GM23338 (cell line): ENCODE measurements around the gene AMZ1. TPM values are rescaled to one million over a fixed set of nuclear protein-coding genes. Genes with fewer than 3 reads are reported as not detected.

Experiments
- ATAC-seq: fragments of 200-7000 bp; cut with Tn5 transposase; 3 replicates; pipeline ENCODE4 v1.9.1; 2020
- DNase-seq: peaks from one replicate; pipeline ENCODE4 v3.0.0-alpha.2; 2015; ENCODE audit warnings: low spot score
- H2AFZ ChIP-seq: fragments of 200-600 bp; sonication (generic); 2 replicates; pipeline ENCODE4 v1.8.0; 2016; ENCODE audit warnings: antibody characterized with exemption, mild to moderate bottlenecking, moderate library complexity
- H3F3A ChIP-seq: fragments of 200-600 bp; sonication (generic); replicated peaks from 2 replicates; pipeline ENCODE4 v1.8.0; 2017; ENCODE audit warnings: antibody characterized with exemption, mixed run types, low read depth
- H3K27ac ChIP-seq: fragments of 200-600 bp; sonication (generic); 2 replicates; pipeline ENCODE4 v1.6.1; 2016; ENCODE audit warnings: low read depth
- H3K27me3 ChIP-seq: fragments of 200-600 bp; sonication (generic); 2 replicates; pipeline ENCODE4 v1.8.0; 2016; ENCODE audit warnings: mild to moderate bottlenecking, mixed run types, moderate library complexity; ENCODE audit not compliant: insufficient read depth
- H3K36me3 ChIP-seq: fragments of 200-600 bp; sonication (generic); 2 replicates; pipeline ENCODE4 v1.8.0; 2016; ENCODE audit warnings: mild to moderate bottlenecking; ENCODE audit not compliant: insufficient read depth
- H3K4me1 ChIP-seq: fragments of 200-600 bp; sonication (generic); 2 replicates; pipeline ENCODE4 v1.8.0; 2016; ENCODE audit warnings: mild to moderate bottlenecking, moderate library complexity; ENCODE audit not compliant: insufficient read depth
- H3K4me2 ChIP-seq: fragments of 200-600 bp; sonication (generic); 2 replicates; pipeline ENCODE4 v1.7.1; 2017; ENCODE audit warnings: mixed run types
- H3K4me3 ChIP-seq: fragments of 200-600 bp; sonication (generic); 2 replicates; pipeline ENCODE4 v1.6.1; 2016; ENCODE audit warnings: mixed run types
- H3K79me2 ChIP-seq: fragments of 200-600 bp; sonication (generic); replicated peaks from 2 replicates; pipeline ENCODE4 v1.8.0; 2017; ENCODE audit warnings: mild to moderate bottlenecking; ENCODE audit not compliant: insufficient read depth
- H3K9me2 ChIP-seq: fragments of 200-600 bp; sonication (generic); 2 replicates; pipeline ENCODE4 v1.8.0; 2017; ENCODE audit not compliant: insufficient read depth
- H4K20me1 ChIP-seq: fragments of 200-600 bp; sonication (generic); replicated peaks from 2 replicates; pipeline ENCODE4 v1.8.0; 2017; ENCODE audit warnings: mild to moderate bottlenecking; ENCODE audit not compliant: insufficient read depth
- H3K27ac Mint-ChIP-seq: 2 replicates; pipeline ENCODE4 v1.8.0; 2020; ENCODE audit warnings: inconsistent platforms, mild to moderate bottlenecking, moderate library complexity, mixed read lengths
- H3K27me3 Mint-ChIP-seq: 3 replicates; pipeline ENCODE4 v1.8.0; 2022; ENCODE audit warnings: low read depth, mild to moderate bottlenecking, moderate library complexity, mixed read lengths, inconsistent platforms; ENCODE audit not compliant: insufficient read depth, poor library complexity
- H3K36me3 Mint-ChIP-seq: 3 replicates; pipeline ENCODE4 v1.8.0; 2021; ENCODE audit warnings: low read depth, mild to moderate bottlenecking, inconsistent platforms, moderate library complexity, mixed read lengths
- H3K4me1 Mint-ChIP-seq: 3 replicates; pipeline ENCODE4 v1.8.0; 2020; ENCODE audit warnings: mild to moderate bottlenecking, inconsistent platforms, mixed read lengths
- H3K4me3 Mint-ChIP-seq: 3 replicates; pipeline ENCODE4 v1.8.0; 2021; ENCODE audit warnings: moderate library complexity, mild to moderate bottlenecking, inconsistent platforms, mixed read lengths
- H3K9me3 Mint-ChIP-seq: 3 replicates; pipeline ENCODE4 v1.8.0; 2020; ENCODE audit warnings: moderate library complexity, mild to moderate bottlenecking, inconsistent platforms, mixed read lengths
- CREB1 ChIP-seq: fragments of 250-450 bp; sonication (Bioruptor Pico); IDR thresholded peaks from 2 replicates; pipeline ENCODE4 v1.5.0; 2020; ENCODE audit warnings: low read depth, mild to moderate bottlenecking, moderate library complexity
- CTCF ChIP-seq, 2 experiments: fragments of 200-600 bp in 1 of 2; sonication (generic) in 1 of 2; conservative IDR thresholded peaks; 2 replicates each; pipeline versions ENCODE4 v1.5.1 to v1.6.1; 2016 to 2017; ENCODE audit warnings: antibody characterized with exemption in 2 of 2, low read depth in 2 of 2, mild to moderate bottlenecking in 2 of 2, moderate library complexity in 1 of 2
- ETS1 ChIP-seq: IDR thresholded peaks from 2 replicates; pipeline ENCODE4 v1.6.1; 2016; ENCODE audit warnings: antibody characterized with exemption
- EZH2 ChIP-seq: fragments of 200-600 bp; sonication (generic); IDR thresholded peaks from one replicate; pipeline ENCODE4 v1.8.0; 2017; ENCODE audit warnings: antibody characterized with exemption, mild to moderate bottlenecking, low read depth; ENCODE audit not compliant: unreplicated experiment
- EZH2phosphoT487 ChIP-seq: fragments of 200-600 bp; sonication (generic); IDR thresholded peaks from one replicate; pipeline ENCODE4 v1.8.1; 2018; ENCODE audit warnings: antibody characterized with exemption; ENCODE audit not compliant: unreplicated experiment
- NANOG ChIP-seq: IDR thresholded peaks from 2 replicates; pipeline ENCODE4 v1.6.1; 2016; ENCODE audit warnings: antibody characterized with exemption, borderline replicate concordance
- POLR2AphosphoS5 ChIP-seq: IDR thresholded peaks from 2 replicates; pipeline ENCODE4 v1.6.1; 2016; ENCODE audit warnings: antibody characterized with exemption, low read depth
- STAT1 ChIP-seq: IDR thresholded peaks from one replicate; pipeline ENCODE4 v1.6.1; 2016; ENCODE audit warnings: antibody characterized with exemption; ENCODE audit not compliant: unreplicated experiment
- ZNF114 ChIP-seq: fragments of 250-450 bp; sonication (Bioruptor Pico); IDR thresholded peaks from 2 replicates; pipeline ENCODE4 v1.5.0; 2020; ENCODE audit warnings: mild to moderate bottlenecking, moderate library complexity
- ZNF331 ChIP-seq: fragments of 250-450 bp; sonication (Bioruptor Pico); IDR thresholded peaks from 2 replicates; pipeline ENCODE4 v1.5.0; 2020; ENCODE audit warnings: low read depth, mild to moderate bottlenecking, moderate library complexity
- polyA plus RNA-seq: library from polyadenylated mRNA; unstranded; fragments of >200 nt; fragmentation: Nextera tagmentation; extraction: Ambion mirVana; gene quantifications from 2 replicates; pipeline ENCODE4 v1.2.1, GENCODE V29; 2016
- total RNA-seq: library from RNA; depleted of rRNA; stranded (reverse); fragments of >200 nt; shearing (Covaris generic); gene quantifications from 2 replicates; pipeline ENCODE4 v1.2.3, GENCODE V29; 2014
- TF ChIP-seq, protein P1 (sequence below): fragments of 250-450 bp; sonication (Bioruptor Pico); IDR thresholded peaks from 2 replicates; pipeline ENCODE4 v1.5.0; 2020; ENCODE audit warnings: mild to moderate bottlenecking, moderate library complexity

The AMZ1 gene
- total and polyA plus RNA-seq, 2 experiments from 2014 or later = 0.73 to 4.5 TPM

DNA sequence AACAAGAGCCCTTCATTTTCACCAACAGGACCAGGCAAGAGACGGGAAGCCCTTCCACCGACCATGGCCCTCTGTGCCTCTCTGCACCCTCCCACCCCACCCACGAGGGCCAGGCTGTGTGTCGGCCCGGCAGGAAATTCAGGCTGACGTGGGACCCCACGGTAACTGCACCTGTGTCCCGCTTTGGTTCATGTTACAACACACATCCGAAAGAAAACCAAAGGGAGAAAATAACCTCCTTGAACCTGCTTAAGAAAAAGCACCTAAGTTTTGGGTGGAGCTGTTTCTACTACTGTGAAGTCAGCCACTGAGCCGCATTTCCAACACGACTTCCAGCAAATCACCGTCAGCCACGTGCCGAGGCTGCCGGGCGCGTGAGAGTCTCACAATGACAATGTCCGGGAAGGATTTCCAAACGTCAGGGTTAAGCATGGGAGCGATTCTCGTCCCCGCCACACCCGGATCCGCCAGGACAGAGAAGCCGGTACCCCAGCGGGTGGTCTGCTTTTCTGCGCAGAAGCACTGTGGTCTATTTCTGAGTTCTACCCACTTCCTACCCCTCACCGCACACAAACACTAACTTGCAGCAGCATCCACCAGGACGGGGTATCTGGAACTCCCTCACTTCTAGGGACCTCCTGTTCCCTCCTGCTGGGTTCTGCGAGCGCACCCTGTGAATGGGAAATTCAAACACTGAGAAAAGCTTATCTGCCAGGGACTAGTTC, 36.6 kb downstream of the AMZ1 start (continued):
- TF ChIP-seq, protein P1, sequence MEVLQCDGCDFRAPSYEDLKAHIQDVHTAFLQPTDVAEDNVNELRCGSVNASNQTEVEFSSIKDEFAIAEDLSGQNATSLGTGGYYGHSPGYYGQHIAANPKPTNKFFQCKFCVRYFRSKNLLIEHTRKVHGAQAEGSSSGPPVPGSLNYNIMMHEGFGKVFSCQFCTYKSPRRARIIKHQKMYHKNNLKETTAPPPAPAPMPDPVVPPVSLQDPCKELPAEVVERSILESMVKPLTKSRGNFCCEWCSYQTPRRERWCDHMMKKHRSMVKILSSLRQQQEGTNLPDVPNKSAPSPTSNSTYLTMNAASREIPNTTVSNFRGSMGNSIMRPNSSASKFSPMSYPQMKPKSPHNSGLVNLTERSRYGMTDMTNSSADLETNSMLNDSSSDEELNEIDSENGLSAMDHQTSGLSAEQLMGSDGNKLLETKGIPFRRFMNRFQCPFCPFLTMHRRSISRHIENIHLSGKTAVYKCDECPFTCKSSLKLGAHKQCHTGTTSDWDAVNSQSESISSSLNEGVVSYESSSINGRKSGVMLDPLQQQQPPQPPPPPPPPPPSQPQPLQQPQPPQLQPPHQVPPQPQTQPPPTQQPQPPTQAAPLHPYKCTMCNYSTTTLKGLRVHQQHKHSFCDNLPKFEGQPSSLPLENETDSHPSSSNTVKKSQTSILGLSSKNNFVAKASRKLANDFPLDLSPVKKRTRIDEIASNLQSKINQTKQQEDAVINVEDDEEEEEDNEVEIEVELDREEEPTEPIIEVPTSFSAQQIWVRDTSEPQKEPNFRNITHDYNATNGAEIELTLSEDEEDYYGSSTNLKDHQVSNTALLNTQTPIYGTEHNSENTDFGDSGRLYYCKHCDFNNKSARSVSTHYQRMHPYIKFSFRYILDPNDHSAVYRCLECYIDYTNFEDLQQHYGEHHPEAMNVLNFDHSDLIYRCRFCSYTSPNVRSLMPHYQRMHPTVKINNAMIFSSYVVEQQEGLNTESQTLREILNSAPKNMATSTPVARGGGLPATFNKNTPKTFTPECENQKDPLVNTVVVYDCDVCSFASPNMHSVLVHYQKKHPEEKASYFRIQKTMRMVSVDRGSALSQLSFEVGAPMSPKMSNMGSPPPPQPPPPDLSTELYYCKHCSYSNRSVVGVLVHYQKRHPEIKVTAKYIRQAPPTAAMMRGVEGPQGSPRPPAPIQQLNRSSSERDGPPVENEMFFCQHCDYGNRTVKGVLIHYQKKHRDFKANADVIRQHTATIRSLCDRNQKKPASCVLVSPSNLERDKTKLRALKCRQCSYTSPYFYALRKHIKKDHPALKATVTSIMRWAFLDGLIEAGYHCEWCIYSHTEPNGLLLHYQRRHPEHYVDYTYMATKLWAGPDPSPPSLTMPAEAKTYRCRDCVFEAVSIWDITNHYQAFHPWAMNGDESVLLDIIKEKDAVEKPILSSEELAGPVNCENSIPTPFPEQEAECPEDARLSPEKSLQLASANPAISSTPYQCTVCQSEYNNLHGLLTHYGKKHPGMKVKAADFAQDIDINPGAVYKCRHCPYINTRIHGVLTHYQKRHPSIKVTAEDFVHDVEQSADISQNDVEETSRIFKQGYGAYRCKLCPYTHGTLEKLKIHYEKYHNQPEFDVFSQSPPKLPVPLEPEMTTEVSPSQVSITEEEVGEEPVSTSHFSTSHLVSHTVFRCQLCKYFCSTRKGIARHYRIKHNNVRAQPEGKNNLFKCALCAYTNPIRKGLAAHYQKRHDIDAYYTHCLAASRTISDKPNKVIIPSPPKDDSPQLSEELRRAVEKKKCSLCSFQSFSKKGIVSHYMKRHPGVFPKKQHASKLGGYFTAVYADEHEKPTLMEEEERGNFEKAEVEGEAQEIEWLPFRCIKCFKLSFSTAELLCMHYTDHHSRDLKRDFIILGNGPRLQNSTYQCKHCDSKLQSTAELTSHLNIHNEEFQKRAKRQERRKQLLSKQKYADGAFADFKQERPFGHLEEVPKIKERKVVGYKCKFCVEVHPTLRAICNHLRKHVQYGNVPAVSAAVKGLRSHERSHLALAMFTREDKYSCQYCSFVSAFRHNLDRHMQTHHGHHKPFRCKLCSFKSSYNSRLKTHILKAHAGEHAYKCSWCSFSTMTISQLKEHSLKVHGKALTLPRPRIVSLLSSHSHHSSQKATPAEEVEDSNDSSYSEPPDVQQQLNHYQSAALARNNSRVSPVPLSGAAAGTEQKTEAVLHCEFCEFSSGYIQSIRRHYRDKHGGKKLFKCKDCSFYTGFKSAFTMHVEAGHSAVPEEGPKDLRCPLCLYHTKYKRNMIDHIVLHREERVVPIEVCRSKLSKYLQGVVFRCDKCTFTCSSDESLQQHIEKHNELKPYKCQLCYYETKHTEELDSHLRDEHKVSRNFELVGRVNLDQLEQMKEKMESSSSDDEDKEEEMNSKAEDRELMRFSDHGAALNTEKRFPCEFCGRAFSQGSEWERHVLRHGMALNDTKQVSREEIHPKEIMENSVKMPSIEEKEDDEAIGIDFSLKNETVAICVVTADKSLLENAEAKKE (CRISPR knock-in tag) = no peak

- ATAC-seq = no peak
- Mint-ChIP-seq H3K9me3 (no peaks in the 10 kb centered on the region), H3K36me3 (peaks cover 51% of the 10 kb centered on the region), H3K27ac (peak overlapping the region; percentile 70), H3K4me3 (no peak overlapping the region), H3K4me1 (peaks cover 8% of the 10 kb centered on the region), H3K27me3 (peaks cover 17% of the 10 kb centered on the region)
- H3K36me3 ChIP-seq = peaks cover 3% of the 10 kb centered on the region
- peaks cover 18% of the 10 kb centered on the region; the same call in 1 of the 2 replicates for H3K79me2 ChIP-seq
- no peak overlapping the region for H3K4me2 ChIP-seq
- no peak overlapping the region for H2AFZ ChIP-seq
- no peaks in the 10 kb centered on the region for H3K9me2 ChIP-seq
- H3K27ac ChIP-seq = no peak overlapping the region
- no peaks in the 10 kb centered on the region for H3K4me1 ChIP-seq
- DNase-seq = no peak
- H3F3A ChIP-seq = no peaks in the 10 kb centered on the region
- no peak overlapping the region for H3K4me3 ChIP-seq
- H3K27me3 ChIP-seq = no peaks in the 10 kb centered on the region
- H4K20me1 ChIP-seq = no peaks in the 10 kb centered on the region; the same call in none of the 2 replicates
- TF ChIP-seq CTCF (conservative IDR thresholded peaks at IDR 0.05; ENCODE audit: low read depth in 2 of 2) (no peak), ZNF114 (no peak), ZNF331 (no peak), CREB1 (CRISPR knock-in tag) (no peak), STAT1 (no peak), ETS1 (no peak), EZH2 (no peak), NANOG (no peak), POLR2AphosphoS5 (no peak), EZH2phosphoT487 (no peak)
Measured at GRCh38 chr7:2725178-2726105, 37.4 kb downstream of the AMZ1 start.
